Cardiac muscle cell (in vitro differentiated cells and primary cell): ENCODE results near the gene SZT2. TPM values are rescaled to one million over a fixed set of nuclear protein-coding genes. Genes with fewer than 3 reads are reported as not detected.
A peak's percentile ranks its signal among the peaks of the same experiment; 100 is the strongest.

ENCODE experiments used
- DNase-seq, 2 donors: peaks; one replicate each; pipeline versions ENCODE4 v3.0.0 to v3.0.0-alpha.2; 2010 to 2017; ENCODE audit warnings: low read depth in 1 of 2, low spot score in 1 of 2
- H3K27ac ChIP-seq: fragments of 200-600 bp; sonication (generic); 2 replicates; pipeline ENCODE4 v1.5.1; 2016
- H3K27me3 ChIP-seq: fragments of 200-600 bp; sonication (generic); 2 replicates; pipeline ENCODE4 v1.6.0; 2016; ENCODE audit warnings: control low read depth
- H3K36me3 ChIP-seq: fragments of 200-600 bp; sonication (generic); 2 replicates; pipeline ENCODE4 v1.5.1; 2016; ENCODE audit warnings: control low read depth
- H3K4me1 ChIP-seq: fragments of 200-600 bp; sonication (generic); 2 replicates; pipeline ENCODE4 v1.8.1; 2017; ENCODE audit warnings: low read depth, mild to moderate bottlenecking, mixed run types
- H3K4me3 ChIP-seq: fragments of 200-600 bp; sonication (generic); 2 replicates; pipeline ENCODE4 v1.5.1; 2016; ENCODE audit warnings: mild to moderate bottlenecking
- H3K9me3 ChIP-seq: fragments of 200-600 bp; sonication (generic); 2 replicates; pipeline ENCODE4 v1.5.1; 2017; ENCODE audit warnings: low read depth, mild to moderate bottlenecking, control low read depth
- polyA plus RNA-seq: library from polyadenylated mRNA; unstranded; fragments of >200 nt; fragmentation: Nextera tagmentation; extraction: Ambion mirVana; gene quantifications from 2 replicates; pipeline ENCODE4 v1.2.1, GENCODE V29; 2016
- total RNA-seq: library from RNA; depleted of rRNA; stranded (reverse); fragments of >200 nt; gene quantifications from 2 replicates; pipeline ENCODE4 v1.2.3, GENCODE V29; 2016
- TF ChIP-seq, protein P1 (sequence below): IDR thresholded peaks from 2 replicates; pipeline ENCODE4 v1.5.1; 2012; ENCODE audit warnings: low read depth, mild to moderate bottlenecking, low read length

The SZT2 gene
- total and polyA plus RNA-seq, 2 experiments from 2014 or later, result 11.5 to 28.2 TPM

DNA sequence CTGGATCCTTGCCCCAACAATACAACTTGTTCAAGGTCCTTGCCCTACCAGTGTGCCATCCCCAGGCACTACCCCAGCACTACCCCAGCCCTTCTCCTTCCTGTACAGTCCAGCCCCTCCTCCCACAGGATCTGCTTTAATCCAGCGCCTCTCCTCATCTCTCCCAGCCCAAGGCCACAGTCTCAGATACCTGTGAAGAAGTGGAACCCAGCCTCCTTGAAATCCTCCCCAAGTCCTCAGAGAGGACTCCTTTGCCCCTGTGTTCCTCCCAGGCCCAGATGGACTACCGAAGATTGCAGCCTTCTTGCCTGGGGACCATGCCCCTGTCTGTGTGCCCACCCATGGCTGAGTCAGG lies 37.4 kb upstream of the SZT2 start:
- H3K9me3 ChIP-seq, result no peaks in the 10 kb centered on the region
- no peaks in the 10 kb centered on the region for H3K36me3 ChIP-seq
- no peak overlapping the region for H3K4me3 ChIP-seq
- DNase-seq, result no peak
- no peaks in the 10 kb centered on the region for H3K27me3 ChIP-seq
- H3K4me1 ChIP-seq, result peaks cover 11% of the 10 kb centered on the region
- TF ChIP-seq, protein P1, sequence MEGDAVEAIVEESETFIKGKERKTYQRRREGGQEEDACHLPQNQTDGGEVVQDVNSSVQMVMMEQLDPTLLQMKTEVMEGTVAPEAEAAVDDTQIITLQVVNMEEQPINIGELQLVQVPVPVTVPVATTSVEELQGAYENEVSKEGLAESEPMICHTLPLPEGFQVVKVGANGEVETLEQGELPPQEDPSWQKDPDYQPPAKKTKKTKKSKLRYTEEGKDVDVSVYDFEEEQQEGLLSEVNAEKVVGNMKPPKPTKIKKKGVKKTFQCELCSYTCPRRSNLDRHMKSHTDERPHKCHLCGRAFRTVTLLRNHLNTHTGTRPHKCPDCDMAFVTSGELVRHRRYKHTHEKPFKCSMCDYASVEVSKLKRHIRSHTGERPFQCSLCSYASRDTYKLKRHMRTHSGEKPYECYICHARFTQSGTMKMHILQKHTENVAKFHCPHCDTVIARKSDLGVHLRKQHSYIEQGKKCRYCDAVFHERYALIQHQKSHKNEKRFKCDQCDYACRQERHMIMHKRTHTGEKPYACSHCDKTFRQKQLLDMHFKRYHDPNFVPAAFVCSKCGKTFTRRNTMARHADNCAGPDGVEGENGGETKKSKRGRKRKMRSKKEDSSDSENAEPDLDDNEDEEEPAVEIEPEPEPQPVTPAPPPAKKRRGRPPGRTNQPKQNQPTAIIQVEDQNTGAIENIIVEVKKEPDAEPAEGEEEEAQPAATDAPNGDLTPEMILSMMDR, result no peak
- no peak overlapping the region for H3K27ac ChIP-seq

DNA sequence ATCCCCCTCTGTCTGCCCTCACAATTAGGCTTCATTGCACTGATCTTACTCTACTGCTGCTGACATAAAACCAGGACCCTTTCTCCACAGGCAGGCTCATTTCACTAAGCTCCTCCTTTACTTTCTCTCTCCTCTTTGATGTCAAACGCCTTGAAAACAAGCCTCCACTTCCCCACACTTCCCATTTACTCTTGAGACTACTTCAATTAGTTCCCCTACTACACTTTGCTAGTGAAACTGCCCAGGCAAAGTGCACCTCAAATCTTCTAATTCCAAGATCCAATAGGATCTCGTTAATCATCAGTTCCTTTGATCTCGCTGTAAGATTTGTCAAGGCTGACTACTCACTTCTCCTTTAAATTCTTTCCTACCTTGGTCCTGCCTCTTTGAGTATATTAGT lies 36.8 kb upstream of the SZT2 start:
- H3K27ac ChIP-seq, result no peak overlapping the region
- DNase-seq, result no peak
- no peaks in the 10 kb centered on the region for H3K27me3 ChIP-seq
- peaks cover 11% of the 10 kb centered on the region for H3K4me1 ChIP-seq
- no peaks in the 10 kb centered on the region for H3K9me3 ChIP-seq
- H3K4me3 ChIP-seq, result no peak overlapping the region
- TF ChIP-seq, protein P1, result no peak
- H3K36me3 ChIP-seq, result no peaks in the 10 kb centered on the region

GRCh38 chr1:43354471-43354870 lies 35.2 kb upstream of the SZT2 start:
- TF ChIP-seq, protein P1, result no peak
- Histone ChIP-seq H3K4me3 (no peak overlapping the region), H3K27me3 (no peaks in the 10 kb centered on the region), H3K4me1 (peaks cover 6% of the 10 kb centered on the region), H3K36me3 (no peaks in the 10 kb centered on the region), H3K27ac (no peak overlapping the region), H3K9me3 (no peaks in the 10 kb centered on the region)
- DNase-seq, result no peak

GRCh38 chr1:43354936-43355335 lies 34.8 kb upstream of the SZT2 start:
- Histone ChIP-seq H3K4me3 (no peak overlapping the region), H3K36me3 (peaks cover under 1% of the 10 kb centered on the region), H3K9me3 (no peaks in the 10 kb centered on the region), H3K27me3 (no peaks in the 10 kb centered on the region), H3K27ac (no peak overlapping the region), H3K4me1 (peaks cover 7% of the 10 kb centered on the region)
- TF ChIP-seq, protein P1, result no peak
- DNase-seq, result no peak

DNA sequence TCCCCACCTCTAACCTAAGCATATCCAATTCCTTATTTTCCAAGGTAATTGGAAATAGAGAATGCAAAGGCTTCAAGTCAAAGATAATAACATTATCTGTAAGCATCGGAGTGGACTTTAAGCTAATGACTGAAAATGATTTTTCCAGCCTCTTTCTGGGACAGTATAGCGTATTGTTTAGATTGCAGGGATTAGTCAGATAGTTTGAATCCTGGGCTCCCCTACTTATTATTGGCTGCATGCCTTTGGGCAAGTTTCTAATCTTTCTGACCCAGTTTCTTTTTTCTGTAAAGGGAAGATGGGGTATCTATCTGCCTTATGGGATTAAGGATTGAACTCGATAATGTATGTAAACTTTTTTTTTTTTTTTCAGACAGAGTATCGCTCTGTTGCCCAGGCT lies 32.4 kb upstream of the SZT2 start:
- Histone ChIP-seq H3K27me3 (no peaks in the 10 kb centered on the region), H3K4me1 (peaks cover 4% of the 10 kb centered on the region), H3K27ac (no peak overlapping the region), H3K4me3 (no peak overlapping the region), H3K36me3 (peaks cover 19% of the 10 kb centered on the region), H3K9me3 (no peaks in the 10 kb centered on the region)
- no peak for DNase-seq
- TF ChIP-seq, protein P1, result no peak

DNA sequence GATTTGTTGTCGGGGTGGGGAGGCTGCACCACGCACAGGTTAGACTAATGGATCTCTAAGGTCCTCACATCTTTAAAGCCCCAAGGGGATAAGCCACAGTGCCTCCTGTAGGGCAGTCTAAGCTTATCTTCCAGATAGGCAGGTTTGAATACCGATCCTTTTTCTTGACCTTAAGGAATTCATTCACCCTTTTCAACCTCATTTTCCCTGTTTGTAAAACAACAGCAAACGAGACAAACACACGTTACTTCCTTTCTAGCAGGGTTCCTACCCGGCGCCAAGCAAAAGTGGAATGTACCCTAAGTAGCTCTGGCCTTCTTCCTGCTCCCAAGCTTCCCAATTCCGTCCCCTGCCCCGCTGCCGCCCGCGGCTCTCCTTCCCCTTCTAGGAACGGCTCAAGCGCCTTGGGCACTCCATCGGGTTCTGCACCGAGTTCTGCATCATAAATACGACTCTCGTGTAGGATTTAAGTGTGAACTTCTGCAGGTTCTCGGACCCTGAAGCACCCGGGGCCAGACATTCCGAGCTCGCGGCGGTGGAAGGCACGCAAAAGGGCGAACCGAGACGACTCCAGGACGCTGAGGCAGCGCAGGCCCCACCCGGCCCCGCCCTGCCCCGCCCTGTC lies 31.5 kb upstream of the SZT2 start:
- Histone ChIP-seq H3K9me3 (no peaks in the 10 kb centered on the region), H3K27ac (peak overlapping the region; percentile 94), H3K4me3 (peak overlapping the region; percentile 66), H3K4me1 (peaks cover 4% of the 10 kb centered on the region), H3K36me3 (peaks cover 28% of the 10 kb centered on the region), H3K27me3 (no peaks in the 10 kb centered on the region)
- TF ChIP-seq, protein P1, result peak; percentile 44
- DNase-seq, result peak in 1 of 2 donors; percentile 66
